ENCODE results near the gene CAV3.

The CAV3 gene

GRCh38 chr3:8734908-8735307 is 1.3 kb downstream of the CAV3 start:
- DNase-seq (ENCODE audit: low spot score), result no peak

GRCh38 chr3:8736436-8736835 is 2.8 kb downstream of the CAV3 start:
- DNase-seq (ENCODE audit: low spot score), result no peak

DNA sequence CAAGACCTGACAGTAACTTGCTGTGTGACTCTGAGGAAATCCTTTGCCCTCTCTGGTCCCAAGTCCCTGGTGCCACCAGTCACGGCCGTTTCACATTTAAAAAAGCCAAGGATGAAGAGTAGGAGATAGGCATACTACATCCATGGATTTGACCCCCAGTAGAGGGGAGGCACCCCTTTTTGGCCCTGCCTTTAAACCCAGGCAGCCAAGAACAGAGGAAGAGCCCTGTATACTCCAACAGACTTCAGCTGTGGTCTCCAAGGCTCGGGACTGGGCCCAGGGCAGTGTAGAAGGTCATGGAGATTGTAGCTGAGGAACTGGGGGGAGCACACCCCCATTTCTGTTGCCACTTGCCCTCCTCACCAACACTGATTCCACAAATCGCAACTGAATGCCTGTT is 3.7 kb downstream of the CAV3 start:
- no peak for DNase-seq (ENCODE audit: low spot score)

GRCh38 chr3:8737823-8738222 is 4.2 kb downstream of the CAV3 start:
- DNase-seq (ENCODE audit: low spot score), result no peak

DNA sequence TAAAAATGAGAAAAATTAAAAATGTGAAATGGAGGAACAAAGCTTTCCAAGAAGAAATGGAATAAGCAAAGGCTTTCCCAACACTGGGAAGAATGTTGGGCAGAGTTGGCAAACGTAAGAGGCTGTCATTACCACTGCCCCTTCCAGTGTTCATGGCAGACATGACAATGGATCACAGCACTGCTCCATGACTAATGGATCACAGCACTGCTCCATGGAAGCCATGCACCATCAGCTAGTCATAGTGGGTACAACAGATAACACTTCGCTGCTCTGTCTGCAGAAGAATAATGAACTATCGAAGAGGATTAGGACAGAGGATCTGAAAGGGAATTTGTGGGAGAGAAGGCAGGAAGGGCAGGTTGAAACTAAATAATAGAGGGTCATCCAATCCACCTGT is 5.0 kb downstream of the CAV3 start:
- no peak for DNase-seq (ENCODE audit: low spot score)

DNA sequence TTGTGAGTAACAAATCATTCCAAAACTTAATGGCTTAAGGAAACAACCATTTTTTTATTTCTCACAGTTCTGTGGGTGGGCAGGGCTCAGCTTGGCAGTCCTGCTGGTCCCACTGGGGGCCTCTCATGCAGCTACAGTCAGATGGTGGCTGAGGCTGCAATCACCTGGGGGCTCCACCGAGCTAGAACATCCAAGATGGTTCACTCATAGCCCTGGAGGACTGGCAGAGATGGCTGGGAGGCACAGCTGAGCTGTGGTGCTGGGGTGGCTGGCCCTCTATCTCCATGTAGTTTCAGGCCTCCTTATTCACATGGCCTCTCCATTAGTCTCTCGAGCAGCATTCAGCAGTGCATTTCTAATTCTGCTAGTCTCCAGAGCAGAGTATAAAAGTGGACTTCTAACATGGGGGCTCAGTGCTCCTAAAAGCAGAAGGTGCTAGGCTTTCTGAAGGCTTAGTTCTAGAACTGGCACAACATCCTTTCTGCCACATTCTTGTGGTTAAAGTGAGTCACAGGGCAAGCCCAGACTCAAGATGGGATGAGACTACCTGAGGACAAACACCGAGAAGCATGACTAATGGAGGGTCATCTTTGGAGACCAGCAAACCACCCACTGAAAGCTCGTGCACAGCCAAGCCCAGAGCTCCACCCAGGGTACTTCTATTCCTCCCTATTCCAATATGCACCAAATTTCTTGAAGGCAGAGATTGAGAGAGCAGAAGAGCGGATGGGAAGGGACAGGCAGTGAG is 6.3 kb downstream of the CAV3 start:
- no peak for DNase-seq (ENCODE audit: low spot score)

GRCh38 chr3:8741581-8742261 is 8.1 kb downstream of the CAV3 start:
- no peak for DNase-seq (ENCODE audit: low spot score)

DNA sequence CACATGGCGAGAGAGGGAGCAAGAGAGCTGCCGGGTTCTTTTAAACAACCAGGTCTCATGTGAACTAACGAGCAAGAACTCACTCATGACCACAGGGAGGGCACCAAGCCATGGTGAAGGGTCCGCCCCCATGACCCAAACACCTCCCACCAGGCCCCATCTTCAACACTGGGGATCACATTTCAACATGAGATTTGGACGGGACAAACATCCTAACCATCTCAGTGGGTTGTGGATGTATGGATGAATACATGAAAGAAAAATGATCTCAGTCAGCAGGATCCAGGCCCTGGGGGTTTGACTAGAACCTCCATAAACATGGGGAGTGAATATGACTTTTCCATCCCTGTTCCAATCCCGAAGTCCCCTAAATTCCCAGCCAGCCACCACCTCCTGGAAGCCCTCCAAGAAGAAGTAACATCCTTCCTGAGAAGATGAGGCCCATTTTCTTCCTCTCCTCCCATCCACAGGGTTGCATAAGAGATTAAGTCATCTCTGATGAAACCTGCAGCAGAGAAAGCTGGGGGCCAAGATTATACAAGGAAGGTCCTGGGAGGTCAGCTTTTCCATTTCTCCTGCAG is 9.5 kb downstream of the CAV3 start:
- no peak for DNase-seq (ENCODE audit: low spot score)

DNA sequence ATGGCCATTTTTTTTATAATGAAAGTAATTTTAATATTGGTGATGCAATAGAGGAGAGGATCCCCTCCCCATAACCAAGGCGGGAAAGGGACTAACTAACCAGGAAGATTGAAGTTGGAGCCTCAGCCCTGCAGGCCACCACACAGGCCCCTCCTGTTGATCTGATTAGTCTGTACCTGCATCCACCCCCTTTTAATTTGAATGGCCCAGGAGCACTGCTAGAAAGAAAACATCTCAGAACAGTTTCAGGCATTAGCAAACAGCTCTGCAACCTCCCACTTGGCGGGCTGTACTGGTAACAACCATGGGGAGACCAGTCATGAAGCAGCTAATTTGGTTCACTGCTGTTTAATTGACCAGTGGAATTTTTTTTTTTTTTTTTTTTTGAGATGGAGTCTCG is 10.3 kb downstream of the CAV3 start:
- DNase-seq (ENCODE audit: low spot score), result no peak

DNA sequence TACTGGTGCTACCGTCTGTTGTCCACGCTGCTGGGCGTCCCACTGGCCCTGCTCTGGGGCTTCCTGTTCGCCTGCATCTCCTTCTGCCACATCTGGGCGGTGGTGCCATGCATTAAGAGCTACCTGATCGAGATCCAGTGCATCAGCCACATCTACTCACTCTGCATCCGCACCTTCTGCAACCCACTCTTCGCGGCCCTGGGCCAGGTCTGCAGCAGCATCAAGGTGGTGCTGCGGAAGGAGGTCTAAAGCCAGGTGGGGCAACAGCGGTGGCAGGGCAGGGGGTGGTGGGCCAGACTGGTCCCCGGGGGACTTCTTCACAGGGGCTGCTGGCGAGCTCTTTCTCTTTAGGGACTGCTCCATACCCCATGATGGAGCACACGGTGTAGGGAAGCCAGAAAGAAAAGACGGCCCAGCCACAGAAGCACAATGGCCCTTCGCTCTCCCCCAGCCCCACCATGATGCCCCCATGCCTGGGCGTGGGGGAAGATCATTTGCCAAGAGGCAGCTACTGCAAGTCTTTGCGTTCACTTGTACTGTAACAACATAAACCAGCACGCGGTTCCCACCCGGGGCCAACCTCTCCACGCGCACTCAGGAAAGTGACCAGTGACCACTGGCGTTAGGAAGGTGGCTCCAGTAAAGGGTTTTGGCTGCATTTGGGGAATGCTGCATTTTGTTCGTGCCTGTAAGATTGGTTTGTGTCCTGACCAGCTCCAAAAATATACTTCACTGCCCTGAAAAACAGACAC is 12.2 kb downstream of the CAV3 start:
- no peak for DNase-seq (ENCODE audit: low spot score)

- DNase-seq (ENCODE audit: low spot score), result no peak
Observed at GRCh38 chr3:8746780-8747345, 13.3 kb downstream of the CAV3 start.

DNA sequence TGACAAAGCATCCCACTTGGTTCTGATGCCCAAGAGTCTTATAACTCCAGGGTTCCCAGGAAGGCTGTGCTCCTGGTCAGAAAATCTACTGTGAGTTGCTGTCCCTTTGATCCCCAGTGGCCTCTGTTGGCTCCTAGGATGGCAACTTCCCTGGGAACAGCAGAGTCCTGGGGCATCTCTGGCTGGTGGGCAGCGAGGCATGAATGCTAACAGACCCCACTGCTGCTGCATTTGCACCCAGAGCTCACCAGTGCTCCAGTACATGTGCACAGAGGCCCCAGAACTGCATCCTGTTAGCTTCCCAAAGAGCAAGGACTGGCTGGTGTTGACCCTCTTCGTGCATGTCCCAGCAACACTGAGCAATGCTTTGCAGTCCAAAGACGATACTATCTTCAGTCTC is 15.7 kb downstream of the CAV3 start:
- DNase-seq (ENCODE audit: low spot score), result no peak

DNA sequence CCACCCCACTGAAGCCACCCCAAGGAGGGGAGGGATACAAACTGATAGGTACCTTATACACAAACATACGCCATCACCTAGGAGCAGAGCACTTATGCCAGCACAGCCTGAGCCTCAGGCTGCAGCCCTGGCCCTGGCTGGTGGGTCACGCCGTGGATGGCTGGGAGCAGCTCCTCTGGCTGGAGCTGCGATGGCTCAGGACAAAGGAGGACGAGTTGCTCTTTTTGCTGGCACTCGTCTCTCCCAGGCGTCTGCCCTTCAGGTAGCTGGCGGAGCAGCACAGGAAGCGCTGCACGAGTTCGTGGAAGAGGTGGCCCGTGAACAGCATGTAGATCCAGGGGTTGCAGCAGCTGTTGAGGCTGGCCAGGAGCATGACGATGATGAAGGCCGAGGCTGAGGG is 19.2 kb downstream of the CAV3 start:
- no peak for DNase-seq (ENCODE audit: low spot score)

DNA sequence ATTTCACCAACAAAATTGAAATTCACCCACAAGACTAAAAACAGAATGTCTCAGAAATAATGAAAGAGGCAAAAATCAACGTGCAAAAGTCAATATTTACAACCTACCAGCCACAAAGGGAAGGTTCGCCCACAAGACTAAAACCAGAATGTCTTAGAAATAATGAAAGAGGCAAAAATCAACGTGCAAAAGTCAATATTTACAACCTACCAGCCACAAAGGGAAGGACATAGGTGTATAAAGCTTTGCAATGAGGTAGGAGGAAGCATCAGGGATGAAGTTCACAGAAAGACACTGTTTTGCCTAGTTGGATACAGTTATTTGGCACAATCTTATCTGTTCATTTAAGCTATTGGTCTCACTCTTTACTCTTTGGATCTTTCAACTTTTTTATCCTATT is 21.5 kb downstream of the CAV3 start:
- DNase-seq (ENCODE audit: low spot score), result no peak

DNA sequence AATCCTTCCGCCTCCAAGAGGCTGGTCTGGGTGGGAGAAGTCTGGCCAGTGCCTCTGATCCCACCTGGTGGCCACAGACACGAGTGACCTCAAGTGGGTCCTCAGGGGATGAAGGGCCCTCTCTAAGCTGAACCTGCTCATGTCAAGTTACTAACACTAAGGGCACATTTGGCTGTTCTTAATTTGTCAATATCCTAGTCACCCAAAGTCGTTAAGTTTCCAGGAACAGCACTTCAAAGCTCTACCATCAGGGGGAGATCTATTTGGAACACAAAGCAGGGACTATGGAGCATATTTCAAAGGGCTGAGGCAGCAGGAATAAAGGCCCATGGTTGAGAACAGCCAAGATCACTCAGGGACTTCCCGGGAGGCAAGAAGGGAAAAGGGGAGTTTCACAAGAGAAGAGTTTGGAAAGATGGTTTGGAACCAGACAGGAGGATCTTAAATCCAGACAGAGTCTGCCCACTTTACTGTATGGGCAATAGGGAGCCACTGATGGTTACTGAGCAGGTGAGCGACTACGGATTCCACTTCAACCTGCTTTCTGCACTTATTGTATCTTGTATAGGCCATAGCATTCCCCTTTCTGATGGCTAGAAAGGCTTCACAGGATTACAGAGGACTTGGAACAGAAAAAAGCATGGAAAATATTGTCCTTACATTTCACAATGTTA is 22.1 kb downstream of the CAV3 start:
- DNase-seq (ENCODE audit: low spot score), result no peak

DNA sequence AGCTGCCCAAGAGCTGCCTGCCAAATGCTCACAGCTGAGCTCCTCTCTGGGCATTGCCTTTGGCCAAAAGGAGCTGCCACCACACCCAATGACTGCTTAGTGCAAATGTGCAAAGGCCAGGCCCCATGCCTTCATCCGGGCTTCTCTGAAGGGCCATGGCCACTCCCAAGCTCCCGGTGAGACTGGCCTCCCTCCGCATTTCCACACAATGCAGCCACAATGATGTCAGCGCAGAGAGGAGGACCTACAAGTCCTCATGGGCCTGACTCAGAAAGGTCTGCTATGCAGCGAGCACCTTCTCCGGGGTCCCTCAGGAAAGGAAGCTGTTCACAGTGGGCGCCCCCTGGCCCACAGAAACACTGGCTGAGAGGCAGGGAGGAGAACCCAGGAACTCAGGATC is 23.1 kb downstream of the CAV3 start:
- no peak for DNase-seq (ENCODE audit: low spot score)

DNA sequence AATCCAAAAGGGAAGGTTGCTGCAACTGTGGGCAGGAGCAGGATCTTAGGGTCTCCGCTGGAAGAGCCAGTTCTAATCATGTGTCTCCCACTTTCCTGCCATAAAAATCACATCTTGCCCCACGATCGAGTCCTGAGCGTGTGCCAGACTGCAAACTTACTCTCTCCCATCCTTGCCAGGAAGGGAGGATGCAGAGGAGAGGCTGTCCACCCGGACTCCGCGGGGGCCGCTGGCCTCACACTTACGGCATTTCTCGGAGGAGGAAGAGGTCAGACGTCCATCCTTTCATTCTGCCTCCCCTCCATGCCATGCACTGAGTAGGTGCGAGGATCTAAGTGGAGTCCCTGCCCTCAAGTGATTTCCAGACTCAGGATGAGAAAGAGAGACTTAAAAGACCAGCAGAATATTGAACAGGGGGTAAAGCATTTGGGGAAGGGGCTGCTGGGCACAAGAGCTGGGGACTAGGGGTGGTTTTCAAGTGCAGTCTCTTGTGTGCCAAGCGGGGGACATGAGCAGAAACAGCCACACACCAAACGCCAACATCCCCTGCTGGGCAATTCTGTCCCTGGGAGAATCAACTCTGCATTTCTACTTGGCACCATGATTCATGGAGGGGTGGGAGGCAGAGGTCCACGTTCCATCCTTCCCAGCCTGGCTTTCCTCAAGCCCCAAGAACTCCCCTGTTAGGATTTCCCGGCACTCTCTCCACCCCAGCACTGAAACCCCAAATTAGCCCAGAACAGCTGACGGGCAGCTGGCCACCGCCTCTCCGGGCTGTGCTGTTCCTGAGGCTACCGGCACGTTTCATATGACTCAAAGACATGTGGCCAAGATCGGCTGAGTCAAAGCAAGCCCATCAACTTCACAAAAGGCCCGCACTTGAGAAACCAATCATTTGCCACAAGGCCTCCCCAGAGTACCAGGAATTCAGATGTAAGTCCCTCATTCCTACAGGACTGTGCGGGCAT is 24.2 kb downstream of the CAV3 start:
- no peak for DNase-seq (ENCODE audit: low spot score)

- no peak for DNase-seq (ENCODE audit: low spot score)
Observed at GRCh38 chr3:8759038-8759707, 25.6 kb downstream of the CAV3 start.

GRCh38 chr3:8760091-8760490 is 26.5 kb downstream of the CAV3 start:
- no peak for DNase-seq (ENCODE audit: low spot score)

GRCh38 chr3:8760506-8760905 is 26.9 kb downstream of the CAV3 start:
- no peak for DNase-seq (ENCODE audit: low spot score)
